GM12872 (cell line): ENCODE data around the gene PIGQ.

Experiments
- CTCF ChIP-seq: IDR thresholded peaks from 3 replicates; pipeline ENCODE4 v1.5.1; 2011; ENCODE audit warnings: low read depth, mild to moderate bottlenecking, low read length, moderate library complexity; ENCODE audit not compliant: insufficient read depth

PIGQ gene

GRCh38 chr16:530111-530817, 39.5 kb upstream of the PIGQ start:
- TF ChIP-seq CTCF = no peak

DNA sequence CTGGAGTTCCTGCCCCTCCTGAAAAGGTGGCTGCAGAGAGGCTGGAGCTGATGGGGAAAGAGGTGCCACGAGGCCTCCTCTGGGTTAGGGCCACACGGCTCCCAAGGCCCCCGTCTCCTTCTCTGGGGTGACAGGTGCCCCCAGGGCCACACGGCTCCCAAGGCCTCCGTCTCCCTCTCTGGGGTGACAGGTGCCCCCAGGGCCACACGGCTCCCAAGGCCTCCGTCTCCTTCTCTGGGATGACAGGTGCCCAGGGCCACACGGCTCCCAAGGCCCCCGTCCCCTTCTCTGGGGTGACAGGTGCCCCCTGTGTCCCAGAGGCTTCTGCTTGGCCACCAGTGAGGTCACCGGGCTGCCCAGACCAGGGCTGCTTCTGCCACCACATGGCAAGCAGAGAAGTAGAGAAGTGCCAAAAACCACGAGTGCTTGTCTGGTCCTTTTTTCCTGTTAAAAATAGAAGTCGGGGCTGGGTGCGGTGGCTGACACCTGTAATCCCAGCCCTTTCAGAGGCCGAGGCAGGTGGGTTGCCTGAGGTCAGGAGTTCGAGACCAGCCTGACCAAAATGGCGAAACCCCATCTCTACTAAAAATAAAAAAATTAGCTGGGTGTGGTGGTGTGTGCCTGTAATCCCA, 38.2 kb upstream of the PIGQ start:
- TF ChIP-seq CTCF = no peak

DNA sequence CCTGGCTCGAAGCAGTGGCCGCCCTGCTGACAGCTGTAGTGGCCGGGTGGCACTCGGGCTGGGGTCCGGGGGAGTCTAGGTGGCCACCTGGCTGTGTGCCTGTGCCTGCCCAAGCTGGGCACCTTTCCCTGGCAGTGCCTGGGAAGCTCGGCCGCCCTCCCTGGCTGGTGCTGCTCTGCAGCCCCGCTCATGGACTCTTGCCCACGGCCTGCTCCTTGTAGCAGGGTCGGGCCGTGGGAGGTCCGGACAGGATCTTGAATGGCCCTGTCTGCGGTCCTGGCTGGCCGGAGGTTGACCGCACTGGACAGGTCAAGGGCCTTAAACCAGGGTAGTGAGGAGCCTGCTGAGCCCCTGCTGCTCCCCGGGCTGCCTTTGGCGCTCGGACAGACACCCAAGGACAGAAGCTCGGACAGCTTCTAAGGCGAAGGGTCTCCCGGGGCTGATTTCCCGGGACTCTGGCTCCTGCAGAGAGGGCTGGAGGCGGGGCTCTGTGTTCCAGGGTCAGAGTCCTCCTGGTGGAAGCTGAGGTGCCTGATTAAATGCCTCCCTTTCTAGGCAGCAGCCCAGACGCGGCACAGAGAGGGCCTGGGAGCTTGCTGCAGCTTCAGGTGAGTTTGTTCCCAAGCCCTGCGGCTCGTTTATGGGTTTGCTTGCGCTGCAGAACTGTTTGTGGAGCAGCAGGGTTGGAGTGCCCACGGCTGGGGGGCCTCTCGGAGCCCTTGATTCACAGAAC, 36.2 kb upstream of the PIGQ start:
- TF ChIP-seq CTCF = no peak

DNA sequence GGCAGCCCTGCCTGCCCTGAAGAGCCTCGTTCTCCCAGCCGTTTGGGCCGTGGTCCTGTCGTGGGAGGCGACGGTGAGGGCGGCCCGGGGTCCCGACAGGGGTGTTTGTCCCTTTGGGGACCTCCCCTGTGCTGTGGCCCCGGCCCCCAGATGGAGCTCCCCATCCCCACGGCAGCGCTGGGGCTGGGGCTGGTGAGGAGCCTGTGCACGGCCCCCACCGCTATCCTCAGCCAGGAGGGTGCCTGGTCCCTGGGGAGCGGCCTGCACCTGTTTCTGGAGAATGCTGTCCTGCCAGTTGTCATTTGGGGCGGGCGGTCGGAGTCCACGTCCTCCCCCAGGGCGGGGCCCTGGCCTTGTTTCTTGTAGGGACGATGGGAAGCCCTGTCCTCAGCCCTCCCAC, 35.6 kb upstream of the PIGQ start:
- no peak for TF ChIP-seq CTCF

DNA sequence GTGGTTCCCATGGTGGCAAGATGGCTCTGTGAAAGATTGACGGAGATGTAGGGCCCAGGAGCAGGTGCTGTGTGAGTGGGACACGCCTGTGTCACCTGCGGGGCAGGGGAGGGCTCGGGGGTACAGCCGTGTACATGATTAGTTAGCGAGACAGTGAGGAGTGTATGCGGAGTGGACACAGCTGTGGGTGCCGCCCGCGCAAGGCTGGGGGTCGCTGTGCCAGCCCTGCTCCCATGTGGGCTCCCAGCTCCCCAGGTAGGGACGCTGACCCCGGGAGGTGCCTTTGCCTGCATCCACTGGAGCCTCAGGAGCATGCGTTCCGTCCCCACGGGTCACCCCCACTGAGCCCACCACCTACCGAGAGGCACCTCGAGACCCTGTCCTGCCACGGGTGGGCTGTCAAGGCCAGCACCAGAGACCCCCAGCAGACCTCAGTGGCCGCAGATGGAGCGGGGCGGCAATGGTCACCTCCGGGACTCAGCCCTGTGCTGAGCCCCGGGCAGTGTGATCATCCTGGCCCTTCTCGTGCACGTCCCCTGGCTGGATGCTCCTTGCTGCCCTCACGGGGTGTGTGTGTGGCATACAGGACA, 34.8 kb upstream of the PIGQ start:
- TF ChIP-seq CTCF = no peak

DNA sequence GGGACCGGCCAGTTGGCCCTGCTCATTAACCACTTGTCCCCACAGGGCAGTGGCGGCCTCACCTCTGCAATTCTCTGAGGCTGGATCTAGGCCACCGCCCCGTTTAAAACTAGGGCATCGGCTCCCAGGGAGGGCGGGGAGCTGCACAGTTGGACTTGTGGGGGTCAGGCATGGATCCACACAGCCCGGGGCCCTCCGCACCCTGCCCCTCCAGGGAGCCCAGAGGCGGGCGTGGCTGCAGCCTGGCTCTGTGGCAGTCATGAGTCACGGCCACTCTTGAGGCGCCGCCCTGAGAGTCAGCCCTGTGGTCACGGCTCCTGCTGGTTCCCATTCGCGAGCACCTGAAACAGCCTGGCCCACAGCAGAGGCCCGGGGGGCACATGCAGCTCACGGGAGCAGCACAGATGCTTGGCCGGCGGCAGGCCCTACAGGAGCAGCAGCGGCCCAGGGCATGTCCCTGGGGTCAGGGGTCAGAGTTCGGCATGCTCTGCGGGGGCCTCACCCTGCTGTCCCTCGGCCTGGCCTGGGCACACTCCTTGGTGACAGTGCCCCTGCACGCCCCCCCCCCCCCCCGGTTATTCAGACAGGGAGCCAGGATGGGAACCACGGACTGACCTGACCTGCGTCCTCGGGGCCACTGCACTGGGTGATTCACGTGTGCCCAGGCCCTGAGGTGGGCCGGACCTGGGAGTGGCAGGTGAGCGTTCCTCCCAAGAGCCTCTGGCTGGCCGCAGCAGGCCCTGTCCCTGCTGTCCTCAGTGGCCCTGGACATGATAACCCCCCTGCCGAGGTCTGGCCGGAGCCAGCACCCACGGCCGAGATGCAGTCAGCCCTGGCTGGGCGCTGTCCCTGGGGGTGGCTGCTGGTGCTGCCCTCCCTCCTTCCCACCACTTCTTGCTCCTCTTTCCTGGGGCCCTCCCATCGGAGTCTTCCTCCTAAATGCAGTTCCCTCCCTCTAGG, 34.0 kb upstream of the PIGQ start:
- no peak for TF ChIP-seq CTCF
